Muscle layer of colon (tissue), 2 donors: ENCODE results near the gene NDUFB11.

Experiments used
- H3K27ac ChIP-seq: one replicate; pipeline ENCODE4 v1.7.0; 2013; ENCODE audit warnings: low read depth, mild to moderate bottlenecking, low read length, moderate library complexity
- H3K27me3 ChIP-seq, 2 donors: one replicate each; pipeline ENCODE4 v1.7.0; 2013; ENCODE audit warnings: low read length in 2 of 2, mild to moderate bottlenecking in 2 of 2; ENCODE audit not compliant: insufficient read depth in 2 of 2, control insufficient read depth in 1 of 2
- H3K36me3 ChIP-seq: one replicate; pipeline ENCODE4 v1.7.0; 2013; ENCODE audit warnings: mild to moderate bottlenecking, low read length; ENCODE audit not compliant: insufficient read depth
- H3K4me1 ChIP-seq: one replicate; pipeline ENCODE4 v1.7.0; 2013; ENCODE audit warnings: mild to moderate bottlenecking, low read length; ENCODE audit not compliant: insufficient read depth
- H3K4me3 ChIP-seq, 2 donors: one replicate each; pipeline ENCODE4 v1.7.0; 2013; ENCODE audit warnings: low read length in 2 of 2, low read depth in 1 of 2, mild to moderate bottlenecking in 1 of 2, moderate library complexity in 1 of 2
- H3K9ac ChIP-seq: one replicate; pipeline ENCODE4 v1.7.0; 2013; ENCODE audit warnings: low read length
- H3K9me3 ChIP-seq: one replicate; pipeline ENCODE4 v1.7.0; 2013; ENCODE audit warnings: mild to moderate bottlenecking, low read length
- donor health status: abdominal sarcoma.
- donor health status: Adenocarcinoma of cecum.

Gene NDUFB11

GRCh38 chrX:47097018-47097417, 47.5 kb downstream of the NDUFB11 start:
- H3K4me3 ChIP-seq, result no peak overlapping the region
- no peak overlapping the region for H3K9ac ChIP-seq
- H3K9me3 ChIP-seq, result no peaks in the 10 kb centered on the region
- H3K36me3 ChIP-seq, result no peaks in the 10 kb centered on the region
- H3K4me1 ChIP-seq, result no peaks in the 10 kb centered on the region
- H3K27ac ChIP-seq, result no peak overlapping the region
- no peaks in the 10 kb centered on the region for H3K27me3 ChIP-seq

- H3K27ac ChIP-seq, result no peak overlapping the region
- H3K36me3 ChIP-seq, result no peaks in the 10 kb centered on the region
- H3K4me3 ChIP-seq, result no peak overlapping the region
- H3K9me3 ChIP-seq, result no peaks in the 10 kb centered on the region
- H3K9ac ChIP-seq, result no peak overlapping the region
- no peaks in the 10 kb centered on the region for H3K4me1 ChIP-seq
- peaks cover 0 to 1% of the 10 kb centered on the region in 2 donors for H3K27me3 ChIP-seq
Measured at GRCh38 chrX:47093860-47094259, 50.6 kb downstream of the NDUFB11 start.

GRCh38 chrX:47093248-47093647, 51.3 kb downstream of the NDUFB11 start:
- no peaks in the 10 kb centered on the region for H3K9me3 ChIP-seq
- H3K36me3 ChIP-seq, result no peaks in the 10 kb centered on the region
- H3K9ac ChIP-seq, result no peak overlapping the region
- H3K27me3 ChIP-seq, result peaks cover 0 to 6% of the 10 kb centered on the region in 2 donors
- no peak overlapping the region for H3K27ac ChIP-seq
- H3K4me3 ChIP-seq, result no peak overlapping the region
- H3K4me1 ChIP-seq, result no peaks in the 10 kb centered on the region
